ENCODE results near the gene TUBB8B.
"Not testable (repeated sequence)": the region's sequence is repeated elsewhere in the genome, so short reads cannot be mapped to it uniquely, and the experiment has no call there.

The TUBB8B gene

DNA sequence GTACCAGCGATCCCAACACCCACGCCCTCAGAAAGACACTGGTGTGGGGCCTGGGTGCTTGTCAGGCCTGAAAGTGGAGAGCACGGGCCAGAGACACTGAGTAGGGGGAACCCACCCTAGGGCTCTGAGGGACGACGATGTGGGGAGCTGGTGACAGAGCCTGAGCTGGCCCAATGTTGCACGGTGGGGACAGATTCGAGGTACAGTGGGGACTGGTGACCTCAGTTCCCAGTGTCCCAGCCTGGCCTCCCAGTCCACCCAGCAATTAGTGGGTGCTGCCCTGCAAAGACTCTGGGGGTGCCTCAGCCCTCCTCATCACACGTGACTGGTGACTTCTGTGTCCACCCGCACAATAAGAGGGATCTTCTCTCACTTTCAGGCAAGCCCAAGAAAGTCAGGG, 36.6 kb downstream of the TUBB8B start:
- DNase-seq (ENCODE audit: low spot score): not testable (repeated sequence)

DNA sequence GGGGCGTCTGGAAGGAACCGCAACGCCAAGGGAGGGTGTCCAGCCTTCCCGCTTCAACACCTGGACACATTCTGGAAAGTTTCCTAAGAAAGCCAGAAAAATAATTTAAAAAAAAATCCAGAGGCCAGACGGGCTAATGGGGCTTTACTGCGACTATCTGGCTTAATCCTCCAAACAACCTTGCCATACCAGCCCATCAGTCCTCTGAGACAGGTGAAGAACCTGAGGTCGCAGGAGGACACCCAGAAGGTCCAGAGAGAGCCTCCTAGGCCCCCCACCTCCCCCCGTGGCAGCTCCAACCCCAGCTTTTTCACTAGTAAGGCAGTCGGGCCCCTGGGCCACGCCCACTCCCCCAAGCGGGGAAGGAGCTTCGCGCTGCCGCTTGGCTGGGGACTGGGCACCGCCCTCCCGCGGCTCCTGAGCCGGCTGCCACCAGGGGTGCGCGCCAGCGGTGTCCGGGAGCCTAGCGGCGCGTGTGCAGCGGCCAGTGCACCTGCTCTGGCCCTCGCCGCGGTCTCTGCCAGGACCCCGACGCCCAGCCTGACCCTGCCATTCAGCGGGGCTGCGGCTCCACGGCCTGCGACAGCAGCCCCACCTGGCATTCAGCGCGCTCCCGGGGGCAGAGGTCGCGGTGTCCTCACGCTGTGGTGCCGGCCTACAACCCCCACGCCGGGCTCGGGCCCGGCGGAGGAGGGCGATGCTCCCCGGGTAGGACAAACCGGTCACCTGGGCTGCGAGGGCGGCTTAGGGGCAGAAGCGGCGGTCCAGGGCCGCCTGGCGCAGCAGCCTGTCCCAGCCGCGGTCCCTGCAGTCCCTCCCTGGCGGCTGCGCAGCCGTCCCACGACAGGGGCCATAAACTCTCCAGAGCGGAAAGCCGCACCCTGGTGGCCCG, 37.8 kb downstream of the TUBB8B start:
- not testable (repeated sequence) for DNase-seq (ENCODE audit: low spot score)

DNA sequence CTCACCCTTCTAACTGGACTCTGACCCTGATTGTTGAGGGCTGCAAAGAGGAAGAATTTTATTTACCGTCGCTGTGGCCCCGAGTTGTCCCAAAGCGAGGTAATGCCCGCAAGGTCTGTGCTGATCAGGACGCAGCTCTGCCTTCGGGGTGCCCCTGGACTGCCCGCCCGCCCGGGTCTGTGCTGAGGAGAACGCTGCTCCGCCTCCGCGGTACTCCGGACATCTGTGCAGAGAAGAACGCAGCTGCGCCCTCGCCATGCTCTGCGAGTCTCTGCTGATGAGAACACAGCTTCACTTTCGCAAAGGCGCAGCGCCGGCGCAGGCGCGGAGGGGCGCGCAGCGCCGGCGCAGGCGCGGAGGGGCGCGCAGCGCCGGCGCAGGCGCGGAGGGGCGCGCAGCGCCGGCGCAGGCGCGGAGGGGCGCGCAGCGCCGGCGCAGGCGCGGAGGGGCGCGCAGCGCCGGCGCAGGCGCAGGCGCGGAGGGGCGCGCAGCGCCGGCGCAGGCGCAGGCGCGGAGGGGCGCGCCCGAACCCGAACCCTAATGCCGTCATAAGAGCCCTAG, 38.7 kb downstream of the TUBB8B start:
- not testable (repeated sequence) for DNase-seq (ENCODE audit: low spot score)

DNA sequence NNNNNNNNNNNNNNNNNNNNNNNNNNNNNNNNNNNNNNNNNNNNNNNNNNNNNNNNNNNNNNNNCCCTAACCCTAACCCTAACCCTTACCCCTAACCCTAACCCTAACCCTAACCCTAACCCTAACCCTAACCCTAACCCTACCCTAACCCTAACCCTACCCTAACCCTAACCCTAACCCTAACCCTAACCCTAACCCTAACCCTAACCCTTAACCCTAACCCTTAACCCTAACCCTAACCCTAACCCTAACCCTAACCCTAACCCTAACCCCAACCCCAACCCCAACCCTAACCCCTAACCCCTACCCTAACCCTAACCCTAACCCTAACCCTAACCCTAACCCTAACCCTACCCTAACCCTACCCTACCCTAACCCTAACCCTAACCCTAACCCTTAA, 39.5 kb downstream of the TUBB8B start:
- DNase-seq (ENCODE audit: low spot score): not testable (repeated sequence)
